Fibroblast of the aortic adventitia (primary cell): ENCODE data around the gene PLPPR3. TPM values are rescaled to one million over a fixed set of nuclear protein-coding genes. Genes with fewer than 3 reads are reported as not detected.

Experiments
- DNase-seq: peaks from one replicate; pipeline ENCODE4 v3.0.0-alpha.2; 2010; ENCODE audit warnings: low read depth
- H3K4me3 ChIP-seq: 2 replicates; pipeline ENCODE4 v1.5.1; 2011; ENCODE audit warnings: low read depth, mild to moderate bottlenecking, control low read depth, low read length, moderate library complexity
- CTCF ChIP-seq: IDR thresholded peaks from 2 replicates; pipeline ENCODE4 v1.5.1; 2011; ENCODE audit warnings: mild to moderate bottlenecking, low read length, control low read depth, inconsistent platforms; ENCODE audit not compliant: insufficient read depth
- total RNA-seq: library from RNA; depleted of rRNA; stranded (reverse); fragments of >200 nt; gene quantifications from 2 replicates; pipeline ENCODE4 v1.2.3, GENCODE V29; 2012; ENCODE audit warnings: low replicate concordance

Gene PLPPR3
- total RNA-seq, 1 donor, result 0.18 TPM

GRCh38 chr19:776549-776948, 45.2 kb downstream of the PLPPR3 start:
- TF ChIP-seq CTCF, result no peak
- H3K4me3 ChIP-seq, result no peak overlapping the region
- no peak for DNase-seq

GRCh38 chr19:772730-773436, 48.9 kb downstream of the PLPPR3 start:
- TF ChIP-seq CTCF, result no peak
- DNase-seq, result no peak
- no peak overlapping the region for H3K4me3 ChIP-seq

GRCh38 chr19:772063-772462, 49.7 kb downstream of the PLPPR3 start:
- no peak for DNase-seq
- no peak overlapping the region for H3K4me3 ChIP-seq
- no peak for TF ChIP-seq CTCF

GRCh38 chr19:771332-771785, 50.4 kb downstream of the PLPPR3 start:
- peak; percentile 47 for DNase-seq
- peak; percentile 68 for TF ChIP-seq CTCF
- no peak overlapping the region for H3K4me3 ChIP-seq

GRCh38 chr19:769616-770015, 52.1 kb downstream of the PLPPR3 start:
- DNase-seq, result no peak
- TF ChIP-seq CTCF, result no peak
- no peak overlapping the region for H3K4me3 ChIP-seq

- TF ChIP-seq CTCF, result no peak
- DNase-seq, result peak; percentile 93
- H3K4me3 ChIP-seq, result no peak overlapping the region
These were observed 53.3 kb downstream of the PLPPR3 start for GRCh38 chr19:768424-768823.
